ENCODE results near the gene GCNT1. TPM values are rescaled to one million over a fixed set of nuclear protein-coding genes. Genes with fewer than 3 reads are reported as not detected.
A peak's percentile ranks its signal among the peaks of the same experiment; 100 is the strongest.

Gene GCNT1
- total and polyA plus RNA-seq, 2 donors (not counting 1 experiment from before 2014, with no cell fraction given) = 27.7 to 41.5 TPM

- H2AFZ ChIP-seq (ENCODE audit: low read length) = no peak overlapping the region
- H3K4me1 ChIP-seq (ENCODE audit: control insufficient read depth, extremely low read depth, insufficient read depth, low read length) = peaks cover 3% of the 10 kb centered on the region
Observed at GRCh38 chr9:76444322-76444929, 14.6 kb upstream of the GCNT1 start.

GRCh38 chr9:76445976-76446375, 13.0 kb upstream of the GCNT1 start:
- H3K27me3 ChIP-seq (ENCODE audit: control insufficient read depth, insufficient read depth, low read length) = no peaks in the 10 kb centered on the region
- TF ChIP-seq CTCF (conservative IDR thresholded peaks at IDR 0.05 in 1 of 2, IDR thresholded peaks at IDR 0.05 in 1 of 2; ENCODE audit: low read depth in 1 of 2, low read length in 2 of 2) (no peak), EZH2 (IDR thresholded peaks at IDR 0.05; ENCODE audit: low read length, missing control alignments) (no peak)
- H2AFZ ChIP-seq (ENCODE audit: low read length) = no peak overlapping the region
- H3K9me3 ChIP-seq (ENCODE audit: control insufficient read depth, insufficient read depth, low read depth, low read length) = no peaks in the 10 kb centered on the region
- H3K4me1 ChIP-seq (ENCODE audit: control insufficient read depth, extremely low read depth, insufficient read depth, low read length) = peaks cover 3% of the 10 kb centered on the region
- no peaks in the 10 kb centered on the region for H4K20me1 ChIP-seq (ENCODE audit: control insufficient read depth, extremely low read depth, insufficient read depth, low read length)
- no peaks in the 10 kb centered on the region for H3K79me2 ChIP-seq (ENCODE audit: control insufficient read depth, insufficient read depth, low read length)
- H3K9ac ChIP-seq (ENCODE audit: insufficient read depth, low read length) = no peak overlapping the region
- DNase-seq (ENCODE audit: low read depth in 2 of 2) = peak in 1 of 2 donors; percentile 17
- H3K36me3 ChIP-seq (ENCODE audit: control insufficient read depth, insufficient read depth, low read length) = no peaks in the 10 kb centered on the region
- no peak overlapping the region for H3K27ac ChIP-seq (ENCODE audit: insufficient read depth, low read length)
- no peak overlapping the region for H3K4me3 ChIP-seq (replicated peaks in 1 of 4; ENCODE audit: control extremely low read depth in 1 of 4, insufficient read depth in 1 of 4, low read depth in 3 of 4, low read length in 4 of 4)
- no peak overlapping the region for H3K4me2 ChIP-seq (ENCODE audit: extremely low read depth, insufficient read depth, low read length)

More at GRCh38 chr9:76444322-76444929, 14.6 kb upstream of the GCNT1 start:
- H4K20me1 ChIP-seq (ENCODE audit: control insufficient read depth, extremely low read depth, insufficient read depth, low read length) = no peaks in the 10 kb centered on the region
- H3K27me3 ChIP-seq (ENCODE audit: control insufficient read depth, insufficient read depth, low read length) = no peaks in the 10 kb centered on the region
- H3K27ac ChIP-seq (ENCODE audit: insufficient read depth, low read length) = no peak overlapping the region
- TF ChIP-seq EZH2 (IDR thresholded peaks at IDR 0.05; ENCODE audit: low read length, missing control alignments) = no peak
- no peak for TF ChIP-seq CTCF (conservative IDR thresholded peaks at IDR 0.05 in 1 of 2, IDR thresholded peaks at IDR 0.05 in 1 of 2; ENCODE audit: low read depth in 1 of 2, low read length in 2 of 2)
- no peak for DNase-seq (ENCODE audit: low read depth in 2 of 2)
- H3K79me2 ChIP-seq (ENCODE audit: control insufficient read depth, insufficient read depth, low read length) = no peaks in the 10 kb centered on the region
- no peak overlapping the region for H3K9ac ChIP-seq (ENCODE audit: insufficient read depth, low read length)
- no peak overlapping the region for H3K4me3 ChIP-seq (replicated peaks in 1 of 4; ENCODE audit: control extremely low read depth in 1 of 4, insufficient read depth in 1 of 4, low read depth in 3 of 4, low read length in 4 of 4)
- no peak overlapping the region for H3K4me2 ChIP-seq (ENCODE audit: extremely low read depth, insufficient read depth, low read length)
- no peaks in the 10 kb centered on the region for H3K9me3 ChIP-seq (ENCODE audit: control insufficient read depth, insufficient read depth, low read depth, low read length)
- H3K36me3 ChIP-seq (ENCODE audit: control insufficient read depth, insufficient read depth, low read length) = no peaks in the 10 kb centered on the region

DNA sequence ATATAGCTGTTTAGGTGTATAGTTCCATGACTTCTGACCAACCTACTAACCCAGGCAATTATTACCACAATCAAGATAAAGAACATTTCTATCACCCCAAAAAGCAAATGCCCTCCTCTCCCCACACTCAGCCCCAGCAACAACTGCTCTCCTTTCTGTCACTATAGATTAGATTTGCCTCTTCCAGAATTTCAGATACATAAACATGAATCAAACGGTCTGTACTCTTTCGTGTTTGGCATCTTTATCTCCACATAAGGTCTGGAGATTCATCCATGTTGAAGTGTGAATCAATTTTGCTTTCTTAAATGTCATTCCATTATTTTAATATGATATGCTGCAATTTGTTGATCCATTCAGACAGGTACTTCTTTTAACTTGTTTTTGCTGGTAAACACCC, 10.5 kb upstream of the GCNT1 start:
- H3K9ac ChIP-seq (ENCODE audit: insufficient read depth, low read length) = no peak overlapping the region
- H3K9me3 ChIP-seq (ENCODE audit: control insufficient read depth, insufficient read depth, low read depth, low read length) = no peaks in the 10 kb centered on the region
- no peak overlapping the region for H2AFZ ChIP-seq (ENCODE audit: low read length)
- no peak for TF ChIP-seq CTCF (conservative IDR thresholded peaks at IDR 0.05 in 1 of 2, IDR thresholded peaks at IDR 0.05 in 1 of 2; ENCODE audit: low read depth in 1 of 2, low read length in 2 of 2)
- no peak for TF ChIP-seq EZH2 (IDR thresholded peaks at IDR 0.05; ENCODE audit: low read length, missing control alignments)
- no peaks in the 10 kb centered on the region for H4K20me1 ChIP-seq (ENCODE audit: control insufficient read depth, extremely low read depth, insufficient read depth, low read length)
- H3K79me2 ChIP-seq (ENCODE audit: control insufficient read depth, insufficient read depth, low read length) = no peaks in the 10 kb centered on the region
- H3K27ac ChIP-seq (ENCODE audit: insufficient read depth, low read length) = no peak overlapping the region
- H3K4me1 ChIP-seq (ENCODE audit: control insufficient read depth, extremely low read depth, insufficient read depth, low read length) = peaks cover 3% of the 10 kb centered on the region
- no peak overlapping the region for H3K4me3 ChIP-seq (replicated peaks in 1 of 4; ENCODE audit: control extremely low read depth in 1 of 4, insufficient read depth in 1 of 4, low read depth in 3 of 4, low read length in 4 of 4)
- no peaks in the 10 kb centered on the region for H3K36me3 ChIP-seq (ENCODE audit: control insufficient read depth, insufficient read depth, low read length)
- no peaks in the 10 kb centered on the region for H3K27me3 ChIP-seq (ENCODE audit: control insufficient read depth, insufficient read depth, low read length)
- no peak overlapping the region for H3K4me2 ChIP-seq (ENCODE audit: extremely low read depth, insufficient read depth, low read length)
- no peak for DNase-seq (ENCODE audit: low read depth in 2 of 2)

Measured in fibroblast of lung (primary cell).